GM12874 (cell line): ENCODE data around the gene ASIC2.

Source experiments
- CTCF ChIP-seq: IDR thresholded peaks from 2 replicates; pipeline ENCODE4 v1.5.1; 2011; ENCODE audit warnings: low read depth, mild to moderate bottlenecking, control low read depth, low read length, moderate library complexity; ENCODE audit not compliant: insufficient read depth

ASIC2 gene

GRCh38 chr17:33262266-33263123, 30.6 kb downstream of the ASIC2 start:
- TF ChIP-seq CTCF = no peak

GRCh38 chr17:33261820-33262219, 31.3 kb downstream of the ASIC2 start:
- no peak for TF ChIP-seq CTCF

- no peak for TF ChIP-seq CTCF
These were observed 32.5 kb downstream of the ASIC2 start for GRCh38 chr17:33260638-33261037.

GRCh38 chr17:33258296-33258695, 34.8 kb downstream of the ASIC2 start:
- no peak for TF ChIP-seq CTCF

GRCh38 chr17:33245183-33245582, 47.9 kb downstream of the ASIC2 start:
- TF ChIP-seq CTCF = no peak

GRCh38 chr17:33243732-33244131, 49.4 kb downstream of the ASIC2 start:
- TF ChIP-seq CTCF = no peak

- TF ChIP-seq CTCF = no peak
These were observed 50.5 kb downstream of the ASIC2 start for GRCh38 chr17:33242375-33243124.
